ENCODE results near the gene HOXC4. TPM values are rescaled to one million over a fixed set of nuclear protein-coding genes. Genes with fewer than 3 reads are reported as not detected.
A peak's percentile ranks its signal among the peaks of the same experiment; 100 is the strongest.
"Not testable (repeated sequence)": the region's sequence is repeated elsewhere in the genome, so short reads cannot be mapped to it uniquely, and the experiment has no call there.

Gene HOXC4
- total and polyA plus RNA-seq, 4 donors, result 0.18 to 0.86 (median 0.51) TPM

DNA sequence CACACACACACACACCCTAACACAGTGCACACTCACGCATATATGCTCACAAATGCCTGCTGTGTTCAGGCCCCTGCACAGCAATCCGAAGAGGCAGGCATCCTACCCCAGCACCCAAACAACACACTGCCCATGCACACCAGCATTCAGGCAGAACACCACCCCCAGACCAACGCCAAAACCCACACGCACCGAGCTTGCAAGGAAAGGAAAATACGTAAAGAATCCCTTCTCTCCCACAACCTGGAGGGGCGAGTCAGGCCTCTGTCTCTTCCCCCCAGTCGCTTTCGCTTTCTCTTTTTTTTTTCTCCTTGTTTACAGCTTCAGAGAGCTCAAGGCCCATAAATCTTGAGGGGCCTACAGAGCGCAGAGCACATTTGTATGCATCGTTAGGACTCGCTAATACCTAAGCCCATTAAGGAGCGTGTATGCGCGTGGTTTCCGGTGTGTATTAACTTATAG is 27.4 kb downstream of the HOXC4 start:
- 13 to 31% methylated on average over 12 to 16 of the region's 16 CpGs for WGBS, 2 donors
- DNase-seq; H3K27ac ChIP-seq (ENCODE audit: low read depth in 1 of 2, low read length in 1 of 2); H3K36me3 ChIP-seq (ENCODE audit: control insufficient read depth in 4 of 4, insufficient read depth in 4 of 4, low read length in 4 of 4); ATAC-seq (ENCODE audit: insufficient read depth, low FRiP score); H3K9me3 ChIP-seq (ENCODE audit: control insufficient read depth in 4 of 4, insufficient read depth in 3 of 4, low read length in 3 of 4); H3K4me1 ChIP-seq (ENCODE audit: control insufficient read depth in 5 of 5, insufficient read depth in 5 of 5, low read length in 5 of 5); H3K9ac ChIP-seq (ENCODE audit: insufficient read depth in 1 of 2, low read length in 2 of 2); H3K4me3 ChIP-seq: not testable (repeated sequence)
- H3K27me3 ChIP-seq (ENCODE audit: control insufficient read depth in 3 of 3, insufficient read depth in 3 of 3, low read length in 2 of 3), result peaks cover 0 to 33% (median 9%) of the 10 kb centered on the region in 3 donors

DNA sequence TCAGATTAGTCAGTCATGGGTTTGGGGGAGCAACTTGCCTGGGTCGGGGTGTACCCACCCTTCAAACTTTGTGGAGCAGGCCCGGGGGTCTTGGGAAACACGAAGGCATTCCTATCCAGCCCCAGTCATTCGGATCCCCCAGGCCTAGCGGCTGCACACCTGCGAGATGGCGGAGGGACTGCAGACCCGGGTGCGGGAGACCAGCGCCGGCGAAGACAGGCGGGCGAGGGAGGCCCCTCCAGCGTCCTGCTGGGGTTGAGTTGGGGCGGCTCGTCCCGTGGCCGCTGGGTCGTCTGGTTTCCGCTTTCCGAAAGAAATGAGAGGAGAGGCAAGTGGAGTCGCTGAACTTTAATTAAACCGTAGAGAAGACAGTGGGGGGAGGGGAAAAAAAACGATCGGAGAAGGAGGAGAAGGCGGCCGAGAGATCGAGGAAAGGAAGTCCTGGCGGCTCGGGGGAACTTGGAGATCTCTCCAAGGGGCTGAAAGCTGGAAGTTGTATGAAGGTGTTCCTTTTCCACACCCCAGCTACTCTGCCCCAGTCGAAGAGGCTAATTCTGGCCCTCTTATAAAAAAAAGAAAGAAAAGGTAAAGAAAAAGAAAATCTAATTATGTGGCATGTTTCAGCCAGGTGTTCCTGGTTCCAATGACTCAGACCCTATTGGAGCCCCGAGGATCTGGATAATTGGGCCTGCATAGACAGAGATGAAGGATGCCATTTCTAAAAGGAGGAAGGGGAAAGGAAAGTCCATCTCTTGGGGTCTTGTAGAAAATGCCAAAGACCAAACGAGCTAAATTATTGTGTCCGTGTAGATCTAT is 28.2 kb downstream of the HOXC4 start:
- H3K9me3 ChIP-seq (ENCODE audit: control insufficient read depth in 4 of 4, insufficient read depth in 3 of 4, low read length in 3 of 4); H3K9ac ChIP-seq (ENCODE audit: insufficient read depth in 1 of 2, low read length in 2 of 2); ATAC-seq (ENCODE audit: insufficient read depth, low FRiP score); H3K27ac ChIP-seq (ENCODE audit: low read depth in 1 of 2, low read length in 1 of 2); H3K4me1 ChIP-seq (ENCODE audit: control insufficient read depth in 5 of 5, insufficient read depth in 5 of 5, low read length in 5 of 5); H3K4me3 ChIP-seq; H3K36me3 ChIP-seq (ENCODE audit: control insufficient read depth in 4 of 4, insufficient read depth in 4 of 4, low read length in 4 of 4): not testable (repeated sequence)
- peaks cover 2 to 30% (median 9%) of the 10 kb centered on the region in 3 donors for H3K27me3 ChIP-seq (ENCODE audit: control insufficient read depth in 3 of 3, insufficient read depth in 3 of 3, low read length in 2 of 3)
- DNase-seq, result peak in 1 of 3 donors; percentile 43
- 16 to 29% methylated on average over 35 of the region's 35 CpGs for WGBS, 2 donors

DNA sequence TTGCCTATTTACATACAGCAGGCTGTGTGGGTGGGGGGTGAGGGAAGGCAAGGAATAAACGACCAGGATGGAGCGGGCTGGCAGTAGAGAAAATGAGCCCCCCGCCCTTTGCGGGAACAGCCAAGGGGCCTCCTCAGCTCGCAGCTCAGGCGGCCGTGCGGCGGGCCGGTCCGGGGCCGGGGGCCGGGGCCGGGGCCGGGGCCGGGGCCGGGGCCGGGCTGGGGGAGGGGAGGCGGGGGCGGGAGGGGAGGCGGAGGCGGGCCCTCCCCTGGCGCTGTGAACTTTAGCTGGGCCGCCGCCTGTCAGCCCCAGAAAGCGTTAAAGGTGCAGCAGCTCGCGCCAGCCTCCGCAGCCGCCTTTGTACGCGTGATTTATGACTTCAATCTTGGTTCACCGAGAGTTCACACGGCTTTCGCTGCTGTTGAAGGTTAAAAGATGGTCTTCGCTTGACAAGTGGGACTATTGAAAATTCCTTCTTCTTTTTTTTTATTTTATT is 28.8 kb downstream of the HOXC4 start:
- H3K4me1 ChIP-seq (ENCODE audit: control insufficient read depth in 5 of 5, insufficient read depth in 5 of 5, low read length in 5 of 5), result no peaks in the 10 kb centered on the region
- DNase-seq (peak; percentile 60 to 74 (median 65)), ATAC-seq (ENCODE audit: insufficient read depth, low FRiP score) (no peak)
- TF ChIP-seq, protein P1, sequence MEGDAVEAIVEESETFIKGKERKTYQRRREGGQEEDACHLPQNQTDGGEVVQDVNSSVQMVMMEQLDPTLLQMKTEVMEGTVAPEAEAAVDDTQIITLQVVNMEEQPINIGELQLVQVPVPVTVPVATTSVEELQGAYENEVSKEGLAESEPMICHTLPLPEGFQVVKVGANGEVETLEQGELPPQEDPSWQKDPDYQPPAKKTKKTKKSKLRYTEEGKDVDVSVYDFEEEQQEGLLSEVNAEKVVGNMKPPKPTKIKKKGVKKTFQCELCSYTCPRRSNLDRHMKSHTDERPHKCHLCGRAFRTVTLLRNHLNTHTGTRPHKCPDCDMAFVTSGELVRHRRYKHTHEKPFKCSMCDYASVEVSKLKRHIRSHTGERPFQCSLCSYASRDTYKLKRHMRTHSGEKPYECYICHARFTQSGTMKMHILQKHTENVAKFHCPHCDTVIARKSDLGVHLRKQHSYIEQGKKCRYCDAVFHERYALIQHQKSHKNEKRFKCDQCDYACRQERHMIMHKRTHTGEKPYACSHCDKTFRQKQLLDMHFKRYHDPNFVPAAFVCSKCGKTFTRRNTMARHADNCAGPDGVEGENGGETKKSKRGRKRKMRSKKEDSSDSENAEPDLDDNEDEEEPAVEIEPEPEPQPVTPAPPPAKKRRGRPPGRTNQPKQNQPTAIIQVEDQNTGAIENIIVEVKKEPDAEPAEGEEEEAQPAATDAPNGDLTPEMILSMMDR (IDR thresholded peaks at IDR 0.05; ENCODE audit: control extremely low read depth, extremely low read depth), result no peak
- no peak overlapping the region for H3K27ac ChIP-seq (ENCODE audit: low read depth in 1 of 2, low read length in 1 of 2)
- H3K9ac ChIP-seq (ENCODE audit: insufficient read depth in 1 of 2, low read length in 2 of 2), result no peak overlapping the region
- peaks cover 2 to 25% (median 6%) of the 10 kb centered on the region in 3 donors for H3K27me3 ChIP-seq (ENCODE audit: control insufficient read depth in 3 of 3, insufficient read depth in 3 of 3, low read length in 2 of 3)
- no peaks in the 10 kb centered on the region for H3K36me3 ChIP-seq (ENCODE audit: control insufficient read depth in 4 of 4, insufficient read depth in 4 of 4, low read length in 4 of 4)
- WGBS, 2 donors, result 3 to 6% methylated on average over 18 to 36 of the region's 36 CpGs
- H3K9me3 ChIP-seq (ENCODE audit: control insufficient read depth in 4 of 4, insufficient read depth in 3 of 4, low read length in 3 of 4), result no peaks in the 10 kb centered on the region
- no peak overlapping the region for H3K4me3 ChIP-seq

DNA sequence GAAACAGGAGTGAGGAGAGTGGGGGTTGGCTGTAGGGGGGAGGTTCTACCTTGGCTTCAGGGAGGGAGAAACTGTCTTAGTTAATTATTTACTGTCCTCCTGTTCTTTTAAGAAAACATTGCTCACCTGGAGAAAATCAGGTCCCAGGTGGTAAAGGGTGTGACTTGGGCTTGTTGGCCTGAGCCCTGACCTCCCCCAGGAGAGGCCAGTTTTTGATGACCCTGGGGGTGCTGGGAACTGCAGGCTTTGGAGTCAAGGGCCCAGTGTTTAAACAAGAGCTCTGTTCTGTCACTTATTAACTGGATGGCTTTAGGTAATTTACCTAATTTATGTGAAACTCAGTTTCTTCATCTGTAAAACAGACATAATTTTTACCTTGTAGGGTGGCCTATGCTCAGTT is 34.4 kb downstream of the HOXC4 start:
- H3K27me3 ChIP-seq (ENCODE audit: control insufficient read depth in 3 of 3, insufficient read depth in 3 of 3, low read length in 2 of 3), result peaks cover 2 to 22% (median 17%) of the 10 kb centered on the region in 3 donors
- not testable (repeated sequence) for H3K9ac ChIP-seq (ENCODE audit: insufficient read depth in 1 of 2, low read length in 2 of 2); H3K36me3 ChIP-seq (ENCODE audit: control insufficient read depth in 4 of 4, insufficient read depth in 4 of 4, low read length in 4 of 4); H3K27ac ChIP-seq (ENCODE audit: low read depth in 1 of 2, low read length in 1 of 2); H3K4me3 ChIP-seq; ATAC-seq (ENCODE audit: insufficient read depth, low FRiP score); H3K9me3 ChIP-seq (ENCODE audit: control insufficient read depth in 4 of 4, insufficient read depth in 3 of 4, low read length in 3 of 4); H3K4me1 ChIP-seq (ENCODE audit: control insufficient read depth in 5 of 5, insufficient read depth in 5 of 5, low read length in 5 of 5); DNase-seq

DNA sequence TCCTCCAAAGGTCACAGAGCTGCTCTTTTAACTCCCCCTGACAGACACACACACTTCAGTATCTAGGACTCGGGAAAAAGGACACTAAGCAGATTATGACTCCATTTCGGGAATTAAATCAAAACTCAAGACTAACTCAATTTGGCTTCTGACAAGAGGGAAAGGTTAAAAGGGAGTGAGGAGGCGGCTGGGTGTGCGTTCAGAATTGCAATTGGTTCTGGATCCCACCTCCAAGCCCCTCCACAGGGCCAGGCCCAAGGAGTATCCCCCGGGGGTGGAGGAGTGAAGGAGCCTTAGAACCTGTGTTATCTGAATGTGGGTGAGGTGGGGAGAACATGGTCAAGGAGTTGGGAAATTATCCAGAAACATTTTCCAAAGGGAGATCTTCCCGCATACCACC is 35.8 kb downstream of the HOXC4 start:
- H3K4me3 ChIP-seq, result not testable (repeated sequence)

DNA sequence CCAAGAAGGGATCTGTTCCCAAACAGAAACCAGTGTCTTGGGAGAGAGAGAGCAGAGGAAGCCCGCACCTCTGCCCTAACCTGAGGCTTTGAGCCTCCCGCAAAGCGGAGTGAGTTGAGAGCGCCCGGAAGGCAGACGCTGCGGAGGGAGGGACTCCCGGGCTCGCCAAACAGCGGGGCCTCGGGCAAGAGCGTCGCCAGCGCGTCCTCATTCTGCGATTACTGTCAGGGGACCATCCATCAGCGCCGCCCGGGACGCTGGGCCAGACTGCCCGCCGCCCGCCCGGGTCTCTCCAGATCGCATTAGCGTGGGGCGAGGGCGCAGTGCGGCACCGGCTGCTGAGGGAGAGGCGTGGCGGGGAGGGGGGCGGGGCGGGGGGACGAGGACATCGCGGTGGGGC is 36.7 kb downstream of the HOXC4 start:
- H3K4me3 ChIP-seq; H3K9me3 ChIP-seq (ENCODE audit: control insufficient read depth in 4 of 4, insufficient read depth in 3 of 4, low read length in 3 of 4); H3K36me3 ChIP-seq (ENCODE audit: control insufficient read depth in 4 of 4, insufficient read depth in 4 of 4, low read length in 4 of 4); H3K9ac ChIP-seq (ENCODE audit: insufficient read depth in 1 of 2, low read length in 2 of 2); H3K27ac ChIP-seq (ENCODE audit: low read depth in 1 of 2, low read length in 1 of 2); ATAC-seq (ENCODE audit: insufficient read depth, low FRiP score); H3K4me1 ChIP-seq (ENCODE audit: control insufficient read depth in 5 of 5, insufficient read depth in 5 of 5, low read length in 5 of 5): not testable (repeated sequence)
- peak; percentile 38 to 64 (median 50) for DNase-seq
- peaks cover 2 to 11% (median 11%) of the 10 kb centered on the region in 3 donors for H3K27me3 ChIP-seq (ENCODE audit: control insufficient read depth in 3 of 3, insufficient read depth in 3 of 3, low read length in 2 of 3)
- WGBS, 2 donors, result 1 to 3% methylated on average over 36 to 37 of the region's 37 CpGs

More for the DNA sequence above, 35.8 kb downstream of the HOXC4 start:
- not testable (repeated sequence) for H3K27ac ChIP-seq (ENCODE audit: low read depth in 1 of 2, low read length in 1 of 2); DNase-seq; H3K9me3 ChIP-seq (ENCODE audit: control insufficient read depth in 4 of 4, insufficient read depth in 3 of 4, low read length in 3 of 4); H3K36me3 ChIP-seq (ENCODE audit: control insufficient read depth in 4 of 4, insufficient read depth in 4 of 4, low read length in 4 of 4); H3K9ac ChIP-seq (ENCODE audit: insufficient read depth in 1 of 2, low read length in 2 of 2); ATAC-seq (ENCODE audit: insufficient read depth, low FRiP score); H3K4me1 ChIP-seq (ENCODE audit: control insufficient read depth in 5 of 5, insufficient read depth in 5 of 5, low read length in 5 of 5)
- WGBS, 2 donors, result 75 to 77% methylated on average over 6 of the region's 6 CpGs
- peaks cover 2 to 14% (median 11%) of the 10 kb centered on the region in 3 donors for H3K27me3 ChIP-seq (ENCODE audit: control insufficient read depth in 3 of 3, insufficient read depth in 3 of 3, low read length in 2 of 3)

DNA sequence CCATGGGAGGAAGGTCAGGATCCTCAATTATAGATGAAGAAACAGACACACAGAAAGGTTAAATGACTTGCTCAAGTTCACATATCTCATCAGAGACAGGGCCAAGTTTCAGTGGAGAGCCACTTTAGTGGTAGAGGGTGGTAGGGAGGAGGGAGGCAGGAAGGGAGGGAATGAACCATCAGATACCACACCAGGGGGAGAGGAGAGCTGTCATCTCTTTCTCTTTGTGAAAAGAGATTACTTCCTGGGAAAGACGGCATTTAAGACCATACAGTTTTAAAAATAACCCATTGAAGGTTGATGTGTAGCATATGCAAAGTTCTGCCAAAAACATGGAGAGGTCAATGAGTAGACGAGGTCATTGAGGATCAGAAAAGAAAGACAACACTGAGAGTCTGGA is 39.3 kb downstream of the HOXC4 start:
- H3K36me3 ChIP-seq (ENCODE audit: control insufficient read depth in 4 of 4, insufficient read depth in 4 of 4, low read length in 4 of 4); H3K4me1 ChIP-seq (ENCODE audit: control insufficient read depth in 5 of 5, insufficient read depth in 5 of 5, low read length in 5 of 5); H3K4me3 ChIP-seq; H3K9me3 ChIP-seq (ENCODE audit: control insufficient read depth in 4 of 4, insufficient read depth in 3 of 4, low read length in 3 of 4); DNase-seq; H3K9ac ChIP-seq (ENCODE audit: insufficient read depth in 1 of 2, low read length in 2 of 2); ATAC-seq (ENCODE audit: insufficient read depth, low FRiP score); H3K27ac ChIP-seq (ENCODE audit: low read depth in 1 of 2, low read length in 1 of 2): not testable (repeated sequence)
- H3K27me3 ChIP-seq (ENCODE audit: control insufficient read depth in 3 of 3, insufficient read depth in 3 of 3, low read length in 2 of 3), result peaks cover 0 to 11% (median 8%) of the 10 kb centered on the region in 3 donors
- WGBS, 2 donors, result 50 to 51% methylated on average over 2 of the region's 2 CpGs
